Epithelial cell of proximal tubule (primary cell): ENCODE data around the gene CRELD1. TPM values are rescaled to one million over a fixed set of nuclear protein-coding genes. Genes with fewer than 3 reads are reported as not detected.

Source experiments
- DNase-seq: peaks from one replicate; pipeline ENCODE4 v3.0.0-alpha.2; 2011; ENCODE audit warnings: low read depth
- H3K4me3 ChIP-seq: 2 replicates; pipeline ENCODE4 v1.5.1; 2011; ENCODE audit warnings: low read depth, mild to moderate bottlenecking, low read length
- CTCF ChIP-seq: conservative IDR thresholded peaks from 2 replicates; pipeline ENCODE4 v1.5.1; 2012; ENCODE audit warnings: low read depth, mild to moderate bottlenecking, low read length
- total RNA-seq: library from RNA; depleted of rRNA; stranded (reverse); fragments of >200 nt; gene quantifications from 2 replicates; pipeline ENCODE4 v1.2.3, GENCODE V29; 2015

CRELD1 gene
- total RNA-seq, 1 donor from 2014 or later, result 36.6 TPM

DNA sequence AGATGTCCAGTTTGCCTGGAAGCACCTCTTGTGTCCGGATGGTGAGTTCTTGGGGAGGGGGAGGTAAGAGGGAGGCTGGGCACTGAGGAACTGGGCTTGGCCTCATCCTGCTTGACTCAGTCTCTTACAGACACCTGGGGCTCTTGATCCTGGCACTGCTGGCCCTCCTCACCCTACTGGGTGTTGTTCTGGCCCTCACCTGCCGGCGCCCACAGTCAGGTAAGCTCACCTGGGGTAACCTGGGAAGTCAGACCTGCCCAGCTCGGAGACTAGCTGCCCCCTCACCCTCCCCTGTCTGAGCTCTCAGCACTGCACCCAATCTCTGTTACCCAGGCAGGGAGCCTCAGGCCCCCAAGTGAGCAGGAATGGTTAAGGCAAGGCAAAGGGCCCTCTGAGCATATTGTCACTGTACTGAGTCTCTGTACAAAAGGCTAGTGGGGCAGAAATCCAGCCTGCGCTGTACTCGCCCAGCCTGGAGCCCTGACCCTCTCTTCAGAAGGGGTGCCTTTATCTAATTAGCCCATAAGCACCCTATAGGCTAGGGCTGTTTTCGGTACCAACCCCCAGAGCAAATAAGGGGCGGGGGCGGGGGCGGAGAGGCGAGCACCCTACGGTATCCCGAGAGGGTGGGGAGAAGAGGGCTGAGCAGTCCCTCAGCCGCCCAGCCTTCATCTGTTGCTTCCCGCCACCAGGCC, 18.9 kb upstream of the CRELD1 start:
- H3K4me3 ChIP-seq, result peak overlapping the region; percentile 64
- DNase-seq, result no peak
- no peak for TF ChIP-seq CTCF

DNA sequence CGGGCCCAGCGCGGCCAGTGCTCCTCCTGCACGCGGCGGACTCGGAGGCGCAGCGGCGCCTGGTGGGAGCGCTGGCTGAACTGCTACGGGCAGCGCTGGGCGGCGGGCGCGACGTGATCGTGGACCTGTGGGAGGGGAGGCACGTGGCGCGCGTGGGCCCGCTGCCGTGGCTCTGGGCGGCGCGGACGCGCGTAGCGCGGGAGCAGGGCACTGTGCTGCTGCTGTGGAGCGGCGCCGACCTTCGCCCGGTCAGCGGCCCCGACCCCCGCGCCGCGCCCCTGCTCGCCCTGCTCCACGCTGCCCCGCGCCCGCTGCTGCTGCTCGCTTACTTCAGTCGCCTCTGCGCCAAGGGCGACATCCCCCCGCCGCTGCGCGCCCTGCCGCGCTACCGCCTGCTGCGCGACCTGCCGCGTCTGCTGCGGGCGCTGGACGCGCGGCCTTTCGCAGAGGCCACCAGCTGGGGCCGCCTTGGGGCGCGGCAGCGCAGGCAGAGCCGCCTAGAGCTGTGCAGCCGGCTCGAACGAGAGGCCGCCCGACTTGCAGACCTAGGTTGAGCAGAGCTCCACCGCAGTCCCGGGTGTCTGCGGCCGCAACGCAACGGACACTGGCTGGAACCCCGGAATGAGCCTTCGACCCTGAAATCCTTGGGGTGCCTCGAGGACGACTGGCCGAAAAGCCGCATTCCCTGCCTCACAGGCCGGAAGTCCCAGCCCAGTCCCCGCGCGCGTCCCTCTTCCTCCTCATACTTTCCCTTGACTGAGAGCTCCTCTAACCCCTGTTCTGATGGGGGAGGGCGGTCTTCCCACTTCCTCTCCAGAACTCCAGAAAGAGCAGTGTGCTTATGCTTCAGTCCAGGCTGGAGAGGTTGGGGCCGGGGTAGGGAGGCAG, 18.1 kb upstream of the CRELD1 start:
- DNase-seq, result no peak
- TF ChIP-seq CTCF, result peak; percentile 43
- H3K4me3 ChIP-seq, result peak overlapping the region; percentile 64

DNA sequence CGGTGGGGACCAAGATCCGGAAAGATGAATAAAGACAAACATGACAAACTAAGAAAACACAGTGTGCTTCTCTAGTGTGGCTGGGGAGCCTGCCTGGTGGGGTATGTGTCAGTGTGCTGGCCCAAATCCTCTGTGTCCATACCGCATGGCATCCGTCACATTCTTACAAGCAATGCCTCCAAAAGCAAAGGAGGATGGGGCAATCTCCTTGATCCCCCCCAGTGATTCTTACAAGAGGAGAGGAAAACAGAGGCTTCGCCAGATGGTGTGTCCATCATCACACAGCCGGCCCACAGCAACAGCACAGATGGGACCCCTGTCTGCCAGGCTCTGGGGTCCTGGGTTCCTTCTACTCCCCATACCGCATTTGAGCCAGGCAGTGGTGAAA, 17.3 kb upstream of the CRELD1 start:
- H3K4me3 ChIP-seq, result peak overlapping the region; percentile 59
- DNase-seq, result no peak
- TF ChIP-seq CTCF, result no peak

- TF ChIP-seq CTCF, result no peak
- DNase-seq, result no peak
Measured at GRCh38 chr3:9916734-9917680, 16.6 kb upstream of the CRELD1 start, which contains the start of gene IL17RC. TSS of gene IL17RC (plus strand) at chr3:9917098. CDS start at chr3:9917316, 218 bp downstream.

DNA sequence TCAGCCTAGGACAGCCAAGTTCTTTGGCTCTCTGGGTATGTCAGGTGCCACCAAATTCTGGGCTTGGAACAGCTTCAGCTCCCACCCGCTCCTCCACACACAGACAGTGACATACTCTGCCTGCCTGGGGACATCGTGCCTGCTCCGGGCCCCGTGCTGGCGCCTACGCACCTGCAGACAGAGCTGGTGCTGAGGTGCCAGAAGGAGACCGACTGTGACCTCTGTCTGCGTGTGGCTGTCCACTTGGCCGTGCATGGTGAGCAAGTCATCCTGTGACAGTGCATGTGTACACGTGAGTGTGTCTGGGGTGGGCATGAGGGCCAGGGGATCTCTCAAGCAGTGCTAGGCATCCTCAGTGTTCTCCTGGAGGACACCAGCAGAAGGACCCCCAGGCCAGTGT, 15.8 kb upstream of the CRELD1 start:
- peak overlapping the region; percentile 59 for H3K4me3 ChIP-seq
- no peak for TF ChIP-seq CTCF
- DNase-seq, result no peak

More at GRCh38 chr3:9916734-9917680, 16.6 kb upstream of the CRELD1 start, which contains the start of gene IL17RC:
- H3K4me3 ChIP-seq, result peak within 1 kb of the TSS; percentile 64

DNA sequence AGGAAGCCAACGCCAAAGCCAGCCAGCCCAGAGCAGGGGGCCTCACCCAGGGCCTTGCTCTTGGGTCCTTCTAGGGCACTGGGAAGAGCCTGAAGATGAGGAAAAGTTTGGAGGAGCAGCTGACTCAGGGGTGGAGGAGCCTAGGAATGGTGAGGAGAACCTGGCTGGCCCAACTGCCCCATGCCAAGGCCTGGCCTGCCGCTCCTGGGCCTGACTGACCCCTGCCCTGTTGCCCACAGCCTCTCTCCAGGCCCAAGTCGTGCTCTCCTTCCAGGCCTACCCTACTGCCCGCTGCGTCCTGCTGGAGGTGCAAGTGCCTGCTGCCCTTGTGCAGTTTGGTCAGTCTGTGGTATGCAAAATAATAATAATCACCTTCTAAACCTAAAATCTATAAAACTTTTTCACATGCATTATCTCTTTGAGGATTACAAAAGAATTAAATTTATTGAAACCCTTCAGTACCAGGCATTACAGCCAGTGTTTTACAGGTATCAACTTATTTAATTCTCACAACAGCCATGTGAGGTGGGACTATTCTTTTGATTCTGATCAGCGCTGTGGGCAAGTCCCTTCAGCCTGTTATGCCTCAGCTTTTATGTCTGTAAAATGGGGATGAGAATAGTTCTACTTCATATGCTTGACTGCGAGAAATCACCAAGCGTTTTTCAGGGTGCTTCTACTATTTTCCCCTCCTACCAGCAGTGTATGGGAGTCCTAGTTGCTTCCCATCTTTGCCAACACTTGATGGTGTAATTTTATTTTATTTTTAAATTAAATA, 15.2 kb upstream of the CRELD1 start:
- DNase-seq, result no peak
- H3K4me3 ChIP-seq, result no peak overlapping the region
- TF ChIP-seq CTCF, result no peak
